ENCODE results near the gene ATG5. TPM values are rescaled to one million over a fixed set of nuclear protein-coding genes. Genes with fewer than 3 reads are reported as not detected.

ATG5 gene
- total and polyA plus RNA-seq, 2 donors (not counting 1 experiment from before 2014, with no cell fraction given): 13.6 to 26.3 TPM

DNA sequence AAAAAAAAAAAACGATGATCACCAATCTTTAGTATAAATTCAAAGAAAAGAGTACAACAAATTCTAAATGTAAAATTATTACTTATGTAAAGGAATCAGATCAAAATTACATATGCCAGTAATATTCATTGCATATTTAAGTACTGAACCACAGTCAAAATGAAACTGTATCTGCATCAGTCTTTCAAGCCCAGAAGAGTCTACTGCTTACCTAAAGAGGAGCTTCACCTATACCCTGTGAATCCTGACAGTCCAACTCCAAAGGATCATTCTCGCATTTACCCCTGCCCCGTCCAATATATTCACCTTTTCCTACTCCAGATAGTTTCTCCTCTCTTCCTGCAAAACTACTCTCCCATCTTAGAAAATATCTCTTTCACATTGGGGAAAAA is 9.2 kb downstream of the ATG5 start:
- Histone ChIP-seq H3K9me3 (ENCODE audit: control extremely low read depth in 1 of 3, control insufficient read depth in 2 of 3, insufficient read depth in 1 of 3, low read length in 2 of 3) (no peaks in the 10 kb centered on the region), H2AFZ (ENCODE audit: insufficient read depth, low read depth, low read length, poor library complexity, severe bottlenecking) (no peak overlapping the region), H3K36me3 (replicated peaks in 1 of 2; ENCODE audit: control extremely low read depth in 1 of 2, control insufficient read depth in 1 of 2, extremely low read depth in 1 of 2, insufficient read depth in 2 of 2, low read length in 1 of 2) (peaks cover 1 to 15% of the 10 kb centered on the region in 2 experiments), H3K4me1 (ENCODE audit: control insufficient read depth in 2 of 2, insufficient read depth in 2 of 2, low read length in 2 of 2) (peaks cover 6 to 9% of the 10 kb centered on the region in 2 donors), H3K27me3 (replicated peaks in 1 of 4; ENCODE audit: control extremely low read depth in 1 of 4, control insufficient read depth in 3 of 4, insufficient read depth in 4 of 4, low read length in 3 of 4) (no peaks in the 10 kb centered on the region), H4K20me1 (ENCODE audit: control insufficient read depth, insufficient read depth, low read length, poor library complexity, severe bottlenecking) (peaks cover 27% of the 10 kb centered on the region), H3K27ac (ENCODE audit: low read length in 2 of 2) (no peak overlapping the region), H3K9ac (ENCODE audit: low read length) (no peak overlapping the region), H3K4me3 (ENCODE audit: control extremely low read depth in 1 of 5, extremely low read depth in 1 of 5, insufficient read depth in 1 of 5, low read depth in 2 of 5, low read length in 4 of 5) (no peak overlapping the region), H3K79me2 (ENCODE audit: control insufficient read depth, insufficient read depth, low read length) (peaks cover 69% of the 10 kb centered on the region), H3K4me2 (replicated peaks; ENCODE audit: low read depth, low read length, poor library complexity, severe bottlenecking) (no peak overlapping the region)
- no peak for DNase-seq
- H3K27ac Mint-ChIP-seq: no peak overlapping the region
- no peaks in the 10 kb centered on the region for H3K9me3 Mint-ChIP-seq (ENCODE audit: insufficient read depth)
- intact Hi-C loops (cut with micrococcal nuclease): no loop called here
- no peaks in the 10 kb centered on the region for H3K27me3 Mint-ChIP-seq
- no peak overlapping the region for H3K4me3 Mint-ChIP-seq
- POLR2A ChIA-PET: no interaction called here
- CTCF ChIA-PET: no interaction called here
- H3K4me1 Mint-ChIP-seq: peaks cover 43% of the 10 kb centered on the region
- 100% methylated on average over 2 of the region's 3 CpGs for WGBS (ENCODE audit: insufficient coverage)
- TF ChIP-seq EZH2 (IDR thresholded peaks at IDR 0.05; ENCODE audit: borderline replicate concordance, insufficient read depth, low read depth, low read length, poor library complexity, severe bottlenecking): no peak
- TF ChIP-seq, protein P1, sequence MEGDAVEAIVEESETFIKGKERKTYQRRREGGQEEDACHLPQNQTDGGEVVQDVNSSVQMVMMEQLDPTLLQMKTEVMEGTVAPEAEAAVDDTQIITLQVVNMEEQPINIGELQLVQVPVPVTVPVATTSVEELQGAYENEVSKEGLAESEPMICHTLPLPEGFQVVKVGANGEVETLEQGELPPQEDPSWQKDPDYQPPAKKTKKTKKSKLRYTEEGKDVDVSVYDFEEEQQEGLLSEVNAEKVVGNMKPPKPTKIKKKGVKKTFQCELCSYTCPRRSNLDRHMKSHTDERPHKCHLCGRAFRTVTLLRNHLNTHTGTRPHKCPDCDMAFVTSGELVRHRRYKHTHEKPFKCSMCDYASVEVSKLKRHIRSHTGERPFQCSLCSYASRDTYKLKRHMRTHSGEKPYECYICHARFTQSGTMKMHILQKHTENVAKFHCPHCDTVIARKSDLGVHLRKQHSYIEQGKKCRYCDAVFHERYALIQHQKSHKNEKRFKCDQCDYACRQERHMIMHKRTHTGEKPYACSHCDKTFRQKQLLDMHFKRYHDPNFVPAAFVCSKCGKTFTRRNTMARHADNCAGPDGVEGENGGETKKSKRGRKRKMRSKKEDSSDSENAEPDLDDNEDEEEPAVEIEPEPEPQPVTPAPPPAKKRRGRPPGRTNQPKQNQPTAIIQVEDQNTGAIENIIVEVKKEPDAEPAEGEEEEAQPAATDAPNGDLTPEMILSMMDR (IDR thresholded peaks at IDR 0.05): no peak
- no peak for ATAC-seq (ENCODE audit: low read depth)

DNA sequence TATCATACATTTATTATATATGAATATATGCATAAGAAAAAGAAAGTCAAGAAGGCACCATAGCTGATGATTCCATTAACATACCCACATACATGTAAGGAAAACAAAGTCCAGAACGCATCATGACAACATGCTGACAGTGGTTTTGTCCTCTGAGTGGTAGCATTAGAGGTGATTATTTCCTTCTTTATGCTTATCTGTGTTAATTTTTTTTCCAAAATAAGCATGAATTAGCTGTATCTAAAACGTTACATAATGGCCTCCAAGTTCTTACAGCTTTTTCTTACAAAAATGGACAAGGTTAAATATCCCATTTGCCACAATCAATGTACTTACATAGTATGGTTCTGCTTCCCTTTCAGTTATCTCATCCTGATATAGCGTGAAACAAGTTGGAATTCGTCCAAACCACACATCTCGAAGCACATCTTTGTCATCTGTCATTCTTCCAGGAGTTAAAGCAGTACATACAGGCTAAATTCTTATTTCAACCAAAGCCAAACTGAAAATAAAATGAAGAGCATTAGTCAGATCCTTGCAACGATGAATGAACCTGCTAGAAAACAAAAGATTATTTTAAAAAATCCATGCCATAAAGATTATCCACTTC is 9.7 kb downstream of the ATG5 start:
- H3K27me3 ChIP-seq (replicated peaks in 1 of 4; ENCODE audit: control extremely low read depth in 1 of 4, control insufficient read depth in 3 of 4, insufficient read depth in 4 of 4, low read length in 3 of 4): no peaks in the 10 kb centered on the region
- H3K27me3 Mint-ChIP-seq: no peaks in the 10 kb centered on the region
- H3K4me3 ChIP-seq (ENCODE audit: control extremely low read depth in 1 of 5, extremely low read depth in 1 of 5, insufficient read depth in 1 of 5, low read depth in 2 of 5, low read length in 4 of 5): no peak overlapping the region
- ChIA-PET POLR2A (no interaction called here), CTCF (interaction anchor here (0.8 to 1.0 kb wide), 2 partner anchors 19 to 24 kb away, joined by 3 read pairs; no protein-coding TSS in a partner anchor)
- TF ChIP-seq, protein P1 (IDR thresholded peaks at IDR 0.05): no peak
- TF ChIP-seq EZH2 (IDR thresholded peaks at IDR 0.05; ENCODE audit: borderline replicate concordance, insufficient read depth, low read depth, low read length, poor library complexity, severe bottlenecking): no peak
- no peak overlapping the region for H3K4me3 Mint-ChIP-seq
- no peak for ATAC-seq (ENCODE audit: low read depth)
- peaks cover 44% of the 10 kb centered on the region for H3K4me1 Mint-ChIP-seq
- no peak overlapping the region for H2AFZ ChIP-seq (ENCODE audit: insufficient read depth, low read depth, low read length, poor library complexity, severe bottlenecking)
- H3K36me3 ChIP-seq (replicated peaks in 1 of 2; ENCODE audit: control extremely low read depth in 1 of 2, control insufficient read depth in 1 of 2, extremely low read depth in 1 of 2, insufficient read depth in 2 of 2, low read length in 1 of 2): peaks cover 1 to 19% of the 10 kb centered on the region in 2 experiments
- WGBS (ENCODE audit: insufficient coverage): 53% methylated on average over 4 of the region's 6 CpGs
- H3K9me3 ChIP-seq (ENCODE audit: control extremely low read depth in 1 of 3, control insufficient read depth in 2 of 3, insufficient read depth in 1 of 3, low read length in 2 of 3): no peaks in the 10 kb centered on the region
- no peak overlapping the region for H3K27ac Mint-ChIP-seq
- H3K9me3 Mint-ChIP-seq (ENCODE audit: insufficient read depth): no peaks in the 10 kb centered on the region
- intact Hi-C loops (cut with micrococcal nuclease): no loop called here
- no peak overlapping the region for H3K9ac ChIP-seq (ENCODE audit: low read length)
- peaks cover 6 to 9% of the 10 kb centered on the region in 2 donors for H3K4me1 ChIP-seq (ENCODE audit: control insufficient read depth in 2 of 2, insufficient read depth in 2 of 2, low read length in 2 of 2)
- no peak overlapping the region for H3K27ac ChIP-seq (ENCODE audit: low read length in 2 of 2)
- no peak for DNase-seq
- H3K79me2 ChIP-seq (ENCODE audit: control insufficient read depth, insufficient read depth, low read length): peaks cover 69% of the 10 kb centered on the region
- H4K20me1 ChIP-seq (ENCODE audit: control insufficient read depth, insufficient read depth, low read length, poor library complexity, severe bottlenecking): peaks cover 27% of the 10 kb centered on the region
- no peak overlapping the region for H3K4me2 ChIP-seq (replicated peaks; ENCODE audit: low read depth, low read length, poor library complexity, severe bottlenecking)

Data from B cell (primary cell).